Neuronal stem cell (in vitro differentiated cells): Measurements from ENCODE around the gene BCL11B.

Source experiments
- DNase-seq: peaks from one replicate; pipeline ENCODE4 v3.0.0-alpha.2; 2013; ENCODE audit warnings: low spot score
- H2AFZ ChIP-seq: one replicate; pipeline ENCODE4 v1.6.1; 2013; ENCODE audit warnings: mild to moderate bottlenecking, low read length, inconsistent platforms
- H2AK5ac ChIP-seq: 2 replicates; pipeline ENCODE4 v1.6.1; 2013; ENCODE audit warnings: low read depth, mild to moderate bottlenecking, inconsistent platforms, low read length, moderate library complexity, mixed read lengths
- H2BK120ac ChIP-seq: 2 replicates; pipeline ENCODE4 v1.6.1; 2013; ENCODE audit warnings: low read depth, mild to moderate bottlenecking, inconsistent platforms, low read length, moderate library complexity, mixed read lengths
- H2BK12ac ChIP-seq: one replicate; pipeline ENCODE4 v1.6.1; 2013; ENCODE audit warnings: low read length, inconsistent platforms
- H2BK15ac ChIP-seq: 2 replicates; pipeline ENCODE4 v1.6.1; 2013; ENCODE audit warnings: mild to moderate bottlenecking, low read length, inconsistent platforms, mixed read lengths
- H2BK5ac ChIP-seq: one replicate; pipeline ENCODE4 v1.6.1; 2013; ENCODE audit warnings: inconsistent platforms, mild to moderate bottlenecking, low read length, moderate library complexity
- H3K14ac ChIP-seq: one replicate; pipeline ENCODE4 v1.6.1; 2013; ENCODE audit warnings: low read length, inconsistent platforms
- H3K18ac ChIP-seq: 2 replicates; pipeline ENCODE4 v1.6.1; 2013; ENCODE audit warnings: low read length, inconsistent platforms
- H3K23ac ChIP-seq: 2 replicates; pipeline ENCODE4 v1.6.1; 2013; ENCODE audit warnings: low read depth, mild to moderate bottlenecking, mixed read lengths, low read length, inconsistent platforms; ENCODE audit not compliant: poor library complexity
- H3K27ac ChIP-seq: replicated peaks from 3 replicates; pipeline ENCODE4 v1.5.1; 2013; ENCODE audit warnings: low read length, inconsistent platforms
- H3K27me3 ChIP-seq, 3 experiments: 2 replicates each; pipeline ENCODE4 v1.6.1; 2013; ENCODE audit warnings: low read length in 3 of 3, mild to moderate bottlenecking in 2 of 3, inconsistent platforms in 1 of 3, low read depth in 1 of 3, mixed read lengths in 1 of 3, moderate library complexity in 1 of 3; ENCODE audit not compliant: control insufficient read depth in 3 of 3, insufficient read depth in 3 of 3
- H3K36me3 ChIP-seq, 2 donors: replicated peaks in 1 of 2; 2 replicates each; pipeline ENCODE4 v1.6.1; 2013; ENCODE audit warnings: low read length in 2 of 2; ENCODE audit not compliant: control insufficient read depth in 2 of 2, insufficient read depth in 2 of 2
- H3K4ac ChIP-seq: 2 replicates; pipeline ENCODE4 v1.6.1; 2013; ENCODE audit warnings: inconsistent platforms, mild to moderate bottlenecking, low read length, moderate library complexity
- H3K4me1 ChIP-seq, 2 donors: 1 replicate in 1 of 2; 2 replicates in 1 of 2; pipeline ENCODE4 v1.6.1; 2013; ENCODE audit warnings: low read length in 2 of 2, low read depth in 1 of 2; ENCODE audit not compliant: control insufficient read depth in 2 of 2, insufficient read depth in 1 of 2
- H3K4me2 ChIP-seq: one replicate; pipeline ENCODE4 v1.6.1; 2013; ENCODE audit warnings: mild to moderate bottlenecking, low read length, inconsistent platforms; ENCODE audit not compliant: insufficient read depth, poor library complexity, severe bottlenecking
- H3K4me3 ChIP-seq, 2 donors: 2 replicates each; pipeline ENCODE4 v1.5.1; 2013; ENCODE audit warnings: low read length in 2 of 2, mild to moderate bottlenecking in 2 of 2, inconsistent platforms in 1 of 2, moderate library complexity in 1 of 2
- H3K79me1 ChIP-seq: one replicate; pipeline ENCODE4 v1.6.1; 2013; ENCODE audit warnings: low read depth, mild to moderate bottlenecking, inconsistent platforms, low read length, moderate library complexity
- H3K9ac ChIP-seq: one replicate; pipeline ENCODE4 v1.6.1; 2013; ENCODE audit warnings: mild to moderate bottlenecking, low read depth, low read length, inconsistent platforms; ENCODE audit not compliant: poor library complexity
- H3K9me3 ChIP-seq, 2 donors: replicated peaks in 1 of 2; 2 replicates each; pipeline versions ENCODE3 to v1.6.1; 2013; ENCODE audit warnings: low read length in 2 of 2, mild to moderate bottlenecking in 2 of 2, inconsistent platforms in 1 of 2, low read depth in 1 of 2, mixed read lengths in 1 of 2, moderate library complexity in 1 of 2; ENCODE audit not compliant: control insufficient read depth in 2 of 2, insufficient read depth in 1 of 2
- H4K8ac ChIP-seq: one replicate; pipeline ENCODE4 v1.6.1; 2013; ENCODE audit warnings: low read depth, mild to moderate bottlenecking, inconsistent platforms, low read length, moderate library complexity
- H4K91ac ChIP-seq: one replicate; pipeline ENCODE4 v1.6.1; 2013; ENCODE audit warnings: low read length, low read depth, mild to moderate bottlenecking, inconsistent platforms; ENCODE audit not compliant: poor library complexity
- WGBS, 2 donors: extraction: QIAGEN DNeasy Blood & Tissue Kit; methylation state at CpG; one replicate each; pipeline ENCODE4 v1.1.7; 2013; ENCODE audit warnings: missing lambda C conversion rate in 2 of 2, mixed read lengths in 1 of 2; ENCODE audit not compliant: insufficient read length in 2 of 2, insufficient replicate concordance in 1 of 2; ENCODE audit errors: extremely low coverage in 2 of 2; 5-methylcytosine and 5-hydroxymethylcytosine counted together

BCL11B gene

DNA sequence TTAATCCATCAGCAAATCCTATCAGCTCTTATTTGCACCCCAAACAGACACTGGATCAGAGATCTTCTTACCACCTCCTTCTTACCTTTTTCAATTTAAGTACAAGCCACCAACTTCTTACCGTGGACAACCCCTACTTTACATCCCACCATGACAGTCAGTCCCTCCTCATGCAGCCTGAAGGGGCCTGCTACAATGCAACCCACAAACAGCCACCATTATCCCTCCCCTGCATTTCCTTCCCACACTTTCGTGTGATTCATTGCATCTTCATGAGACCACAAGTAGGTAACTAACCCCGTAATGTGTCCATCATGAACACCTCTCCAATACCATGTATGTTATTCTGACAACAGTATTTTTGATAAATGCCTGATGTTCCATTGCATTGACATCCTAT lies 108.6 kb downstream of the BCL11B start:
- Histone ChIP-seq H4K8ac (no peak overlapping the region), H3K4me2 (no peak overlapping the region), H3K14ac (no peak overlapping the region), H2AFZ (no peak overlapping the region), H3K18ac (no peak overlapping the region), H3K9me3 (peaks cover 0 to 1% of the 10 kb centered on the region in 2 donors), H2BK5ac (no peak overlapping the region), H3K36me3 (no peaks in the 10 kb centered on the region), H2BK12ac (no peak overlapping the region), H3K79me1 (no peaks in the 10 kb centered on the region), H3K23ac (no peak overlapping the region), H3K4ac (no peak overlapping the region), H3K9ac (no peak overlapping the region), H2BK15ac (no peak overlapping the region), H3K27ac (no peak overlapping the region), H2AK5ac (no peak overlapping the region), H3K27me3 (no peaks in the 10 kb centered on the region), H4K91ac (no peak overlapping the region), H3K4me3 (no peak overlapping the region), H2BK120ac (no peak overlapping the region), H3K4me1 (no peaks in the 10 kb centered on the region)
- DNase-seq, result no peak
- no CpG with 5 or more reads among the region's 3 CpGs for WGBS, 2 donors

DNA sequence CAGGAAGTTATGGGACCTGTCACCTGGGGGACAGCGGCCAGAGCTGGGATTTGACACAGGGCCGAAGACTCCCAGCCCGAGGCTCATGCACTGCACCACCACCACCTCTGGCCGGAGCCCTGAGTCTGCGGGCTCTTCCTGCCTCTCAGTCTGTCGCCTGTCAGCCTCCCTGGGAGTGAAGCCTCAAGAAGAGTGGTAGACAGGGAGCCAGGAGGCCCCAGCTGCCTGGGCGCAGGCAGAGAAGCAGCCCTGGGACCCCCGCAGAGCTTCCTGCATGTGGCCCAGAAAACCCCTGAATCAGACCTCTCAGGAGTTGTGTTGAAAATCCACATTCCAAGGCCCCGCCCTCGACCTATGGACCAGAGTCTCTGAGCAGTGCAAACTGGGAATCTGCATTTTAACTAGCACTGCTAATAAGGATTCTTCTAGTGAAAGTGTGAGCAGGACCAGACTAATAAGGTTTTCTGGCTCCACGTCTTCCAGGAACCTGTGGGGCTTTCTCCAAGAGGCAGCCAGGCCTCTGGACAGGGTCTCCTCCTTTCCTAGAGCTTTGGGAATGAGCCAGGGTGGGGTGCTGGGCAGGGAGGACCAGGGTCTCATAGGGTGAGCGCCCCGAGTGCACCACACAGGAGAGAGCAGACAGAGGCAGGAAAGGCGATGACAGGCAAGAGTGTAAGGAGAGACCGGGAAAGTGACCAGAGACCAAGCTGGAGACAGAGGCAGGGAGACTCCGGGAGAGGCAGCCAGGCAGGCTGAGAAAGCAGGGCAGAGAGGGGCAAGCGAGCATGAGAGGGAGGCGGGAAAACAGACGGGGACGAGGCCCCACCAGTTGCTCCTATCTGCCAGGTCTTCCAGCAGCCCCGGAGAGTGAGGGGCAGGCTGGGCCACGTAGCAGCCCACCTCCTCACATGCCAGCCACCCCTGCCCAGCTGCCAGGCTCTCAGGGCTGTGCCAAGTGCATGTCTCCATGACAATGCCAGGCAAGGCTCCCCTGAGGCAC lies 112.4 kb downstream of the BCL11B start:
- no CpG with 5 or more reads among the region's 22 CpGs for WGBS, 2 donors
- H2BK120ac ChIP-seq, result no peak overlapping the region
- H3K9ac ChIP-seq, result no peak overlapping the region
- peaks cover 0 to 1% of the 10 kb centered on the region in 2 donors for H3K9me3 ChIP-seq
- no peak overlapping the region for H4K8ac ChIP-seq
- no peak overlapping the region for H2AK5ac ChIP-seq
- DNase-seq, result no peak
- no peaks in the 10 kb centered on the region for H3K36me3 ChIP-seq
- peak overlapping the region; percentile 67 for H3K18ac ChIP-seq
- no peaks in the 10 kb centered on the region for H3K79me1 ChIP-seq
- H2BK15ac ChIP-seq, result peak overlapping the region; percentile 17
- no peak overlapping the region for H2BK12ac ChIP-seq
- no peaks in the 10 kb centered on the region for H3K27me3 ChIP-seq
- no peak overlapping the region for H3K27ac ChIP-seq
- H2BK5ac ChIP-seq, result peak overlapping the region; percentile 55
- H3K14ac ChIP-seq, result peak overlapping the region; percentile 83
- H3K23ac ChIP-seq, result peak overlapping the region; percentile 57
- H4K91ac ChIP-seq, result no peak overlapping the region
- peaks cover 0 to 2% of the 10 kb centered on the region in 2 donors for H3K4me1 ChIP-seq
- H3K4me2 ChIP-seq, result no peak overlapping the region
- H3K4ac ChIP-seq, result no peak overlapping the region
- no peak overlapping the region for H2AFZ ChIP-seq
- H3K4me3 ChIP-seq, result no peak overlapping the region

DNA sequence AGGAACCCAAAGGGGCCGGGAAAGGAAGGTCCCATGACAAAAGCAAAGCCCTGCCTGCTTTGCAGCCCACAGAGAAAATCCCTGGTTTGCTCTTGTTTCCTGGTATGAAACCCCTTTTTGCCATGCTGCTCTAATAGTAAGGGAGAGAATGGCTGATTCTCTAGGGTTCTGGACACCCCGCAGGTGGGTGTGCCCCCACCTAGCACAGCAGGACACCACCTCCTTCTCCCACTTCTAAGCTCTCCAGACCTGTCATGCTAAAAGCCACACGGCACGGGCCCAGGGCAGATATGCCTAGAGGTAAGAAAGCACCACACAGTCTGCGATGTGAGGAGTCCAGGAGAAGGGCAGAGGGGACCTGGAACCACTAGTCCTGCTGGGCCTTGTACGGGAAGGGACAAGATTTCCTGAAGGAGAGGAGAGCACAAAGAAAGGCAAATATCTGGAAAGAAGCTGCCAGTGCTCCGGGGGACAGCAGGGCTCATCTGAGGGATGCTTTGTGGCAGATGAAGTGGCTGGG lies 113.3 kb downstream of the BCL11B start:
- no peak overlapping the region for H3K4ac ChIP-seq
- H3K79me1 ChIP-seq, result no peaks in the 10 kb centered on the region
- H2BK12ac ChIP-seq, result no peak overlapping the region
- H3K14ac ChIP-seq, result no peak overlapping the region
- no peak overlapping the region for H2BK120ac ChIP-seq
- no peak overlapping the region for H4K91ac ChIP-seq
- H3K36me3 ChIP-seq, result no peaks in the 10 kb centered on the region
- no CpG with 5 or more reads among the region's 7 CpGs for WGBS, 2 donors
- H3K23ac ChIP-seq, result no peak overlapping the region
- H3K4me3 ChIP-seq, result no peak overlapping the region
- no peak overlapping the region for H2BK5ac ChIP-seq
- H3K4me2 ChIP-seq, result no peak overlapping the region
- peaks cover 0 to 2% of the 10 kb centered on the region in 2 donors for H3K4me1 ChIP-seq
- H3K27ac ChIP-seq, result no peak overlapping the region
- H3K18ac ChIP-seq, result no peak overlapping the region
- no peak overlapping the region for H3K9ac ChIP-seq
- no peak overlapping the region for H2AFZ ChIP-seq
- DNase-seq, result no peak
- H3K27me3 ChIP-seq, result no peaks in the 10 kb centered on the region
- no peak overlapping the region for H2AK5ac ChIP-seq
- no peak overlapping the region for H2BK15ac ChIP-seq
- H4K8ac ChIP-seq, result no peak overlapping the region
- H3K9me3 ChIP-seq, result peaks cover 0 to 1% of the 10 kb centered on the region in 2 donors

DNA sequence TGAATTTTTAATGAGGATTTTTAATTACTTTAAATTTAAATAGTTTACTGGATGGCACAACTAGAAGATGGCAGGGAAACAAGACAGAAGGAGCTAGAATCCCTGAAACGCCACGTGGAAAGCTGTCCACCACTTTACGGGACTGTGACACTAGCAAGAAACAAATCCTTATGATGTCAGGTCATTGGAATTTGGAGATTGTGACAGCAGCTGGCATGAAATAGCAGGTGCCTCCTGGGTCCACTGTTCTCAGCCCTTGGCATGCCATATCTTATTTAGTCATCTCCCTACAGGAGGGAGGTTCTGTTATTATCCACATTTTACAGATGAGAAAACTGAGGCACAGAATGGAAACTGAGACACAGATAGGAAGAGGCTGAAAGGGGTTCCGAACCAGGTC lies 113.8 kb downstream of the BCL11B start:
- peaks cover 0 to 2% of the 10 kb centered on the region in 2 donors for H3K4me1 ChIP-seq
- H2BK120ac ChIP-seq, result no peak overlapping the region
- H2BK5ac ChIP-seq, result no peak overlapping the region
- no peak overlapping the region for H3K4me3 ChIP-seq
- no peaks in the 10 kb centered on the region for H3K79me1 ChIP-seq
- H3K36me3 ChIP-seq, result no peaks in the 10 kb centered on the region
- H2AK5ac ChIP-seq, result no peak overlapping the region
- H4K91ac ChIP-seq, result no peak overlapping the region
- peaks cover 0 to 1% of the 10 kb centered on the region in 2 donors for H3K9me3 ChIP-seq
- no peak overlapping the region for H3K4ac ChIP-seq
- no peak overlapping the region for H3K4me2 ChIP-seq
- no peak overlapping the region for H2AFZ ChIP-seq
- DNase-seq, result no peak
- H3K27me3 ChIP-seq, result no peaks in the 10 kb centered on the region
- H2BK15ac ChIP-seq, result no peak overlapping the region
- H3K14ac ChIP-seq, result no peak overlapping the region
- H3K9ac ChIP-seq, result no peak overlapping the region
- no peak overlapping the region for H4K8ac ChIP-seq
- no peak overlapping the region for H3K23ac ChIP-seq
- no peak overlapping the region for H2BK12ac ChIP-seq
- no CpG with 5 or more reads among the region's 4 CpGs for WGBS, 2 donors
- no peak overlapping the region for H3K27ac ChIP-seq
- no peak overlapping the region for H3K18ac ChIP-seq
